GM21528 (cell line): ENCODE measurements around the gene FOXK1.
A peak's percentile ranks its signal among the peaks of the same experiment; 100 is the strongest.

Source experiments
- ATAC-seq: cut with Tn5 transposase; IDR thresholded peaks from one replicate; pipeline ENCODE4 v1.9.1; 2021; ENCODE audit warnings: mild to moderate bottlenecking, moderate library complexity; ENCODE audit not compliant: unreplicated experiment, low FRiP score

Gene FOXK1

DNA sequence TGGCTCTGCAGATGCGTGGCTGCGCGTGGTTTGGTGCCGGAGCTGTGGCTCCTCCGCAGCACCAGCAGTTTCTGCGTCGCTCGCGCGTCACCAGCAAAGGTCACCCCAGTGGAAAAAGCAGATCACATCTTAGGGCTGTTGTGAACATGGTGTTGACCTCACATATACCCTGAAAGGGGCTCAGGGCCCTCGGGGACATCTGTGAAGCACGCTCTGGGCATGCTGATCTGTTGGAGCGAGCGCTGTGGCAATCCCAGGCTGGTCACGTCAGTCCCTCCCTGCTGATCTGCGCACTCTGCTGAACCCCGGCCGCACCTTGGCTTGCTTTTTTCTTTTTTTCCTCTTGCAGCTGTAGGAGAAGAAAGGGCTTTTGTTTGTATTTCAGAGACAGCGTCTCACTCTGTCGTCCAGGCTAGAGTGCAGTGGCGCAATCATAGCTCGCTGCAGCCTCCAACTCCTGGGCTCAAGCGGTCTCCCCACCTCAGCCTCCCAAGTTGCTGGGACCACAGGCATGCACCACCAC is 60.0 kb downstream of the FOXK1 start:
- no peak for ATAC-seq

DNA sequence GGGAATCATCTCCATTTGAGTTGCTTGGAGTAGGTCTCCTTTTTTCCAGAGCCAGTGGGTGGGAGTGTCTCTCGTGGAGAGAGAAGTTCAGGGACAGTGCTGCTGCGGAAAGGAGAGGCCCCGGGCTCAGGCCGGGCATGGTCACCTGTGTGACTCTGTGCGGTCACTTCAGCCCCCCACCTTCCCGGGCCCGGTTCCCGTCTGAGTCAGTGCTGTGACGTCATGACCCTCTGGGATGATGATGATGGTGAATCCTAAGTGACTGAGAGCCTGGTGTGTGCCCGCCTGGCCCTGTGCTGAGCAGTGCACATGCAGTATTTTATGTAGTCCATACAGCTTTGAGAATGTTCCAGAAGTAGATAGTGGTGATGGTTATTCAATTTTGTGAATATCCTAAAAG is 60.8 kb downstream of the FOXK1 start:
- ATAC-seq, result no peak

DNA sequence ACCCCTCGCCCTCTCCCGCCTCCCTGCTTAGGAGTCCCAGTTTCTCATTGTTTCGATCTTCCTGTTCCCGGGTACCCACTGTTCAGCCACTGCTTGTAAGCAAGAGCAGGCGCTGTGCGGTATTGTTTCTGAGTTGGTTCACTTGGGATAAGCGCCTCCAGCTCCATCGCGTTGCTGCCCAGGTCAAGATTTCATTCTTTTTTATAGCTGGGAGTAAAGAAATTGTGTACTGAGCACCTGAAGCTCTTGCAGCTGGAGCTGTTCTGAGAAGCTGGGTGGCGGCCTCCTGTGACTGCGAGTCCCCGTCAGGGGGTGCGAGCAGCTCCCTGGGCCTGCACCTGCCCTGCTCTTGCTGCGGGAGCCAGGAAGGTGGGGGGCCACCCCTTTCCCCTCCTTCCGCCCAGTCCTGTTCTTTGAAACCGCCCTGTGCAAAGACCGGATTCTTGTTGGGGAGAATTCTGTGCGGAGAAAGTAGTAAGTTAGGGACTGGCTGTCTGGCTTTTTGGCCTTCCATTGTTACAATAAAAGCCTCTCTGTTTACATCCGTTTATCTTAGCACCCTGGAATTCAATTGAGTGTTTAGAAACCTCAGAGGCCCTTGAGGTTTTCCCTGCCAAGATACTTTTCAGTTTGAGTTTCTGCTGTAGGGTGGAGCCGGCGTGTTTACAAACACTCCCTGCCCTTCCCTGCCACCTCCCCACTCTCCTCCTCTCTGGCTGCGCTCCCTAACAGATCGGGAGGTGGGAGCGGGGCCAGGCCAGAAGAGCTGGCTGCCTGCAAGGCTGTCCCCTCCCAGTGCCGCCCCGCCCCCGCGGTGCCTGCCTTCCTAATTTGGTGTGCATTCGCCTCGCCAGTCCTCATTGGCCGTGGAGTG is 62.5 kb downstream of the FOXK1 start:
- ATAC-seq, result peak; percentile 77

DNA sequence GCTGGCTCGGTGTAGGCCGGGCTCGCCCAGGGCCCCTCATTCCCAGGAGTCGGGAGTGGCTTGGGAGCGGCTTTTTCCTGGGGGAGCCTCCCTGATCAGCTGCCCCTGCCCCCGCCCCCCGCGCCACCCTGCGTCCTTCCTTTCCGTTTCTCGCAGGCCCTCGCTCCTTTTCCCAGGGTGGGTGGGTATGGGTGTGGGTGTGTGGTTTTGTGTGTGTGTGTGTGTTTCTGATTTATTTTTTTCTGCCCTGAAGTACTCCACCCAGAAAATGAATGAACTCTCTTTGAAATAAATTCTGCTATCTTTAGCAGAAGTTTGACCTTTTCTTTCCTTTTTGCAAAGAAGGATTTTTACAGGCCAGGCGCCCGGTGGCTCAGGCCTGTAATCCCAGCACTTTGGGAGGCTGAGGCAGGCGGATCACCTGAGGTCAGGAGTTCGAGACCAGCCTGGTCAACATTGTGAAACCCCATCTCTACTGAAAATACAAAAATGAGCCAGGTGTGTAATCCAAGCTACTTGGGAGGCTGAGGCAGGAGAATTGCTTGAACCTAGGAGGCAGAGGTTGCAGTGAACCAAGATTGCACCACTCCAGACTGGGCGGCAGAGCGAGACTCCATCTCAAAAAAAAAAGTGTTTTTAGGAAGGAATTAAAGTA is 63.3 kb downstream of the FOXK1 start:
- peak; percentile 36 for ATAC-seq

DNA sequence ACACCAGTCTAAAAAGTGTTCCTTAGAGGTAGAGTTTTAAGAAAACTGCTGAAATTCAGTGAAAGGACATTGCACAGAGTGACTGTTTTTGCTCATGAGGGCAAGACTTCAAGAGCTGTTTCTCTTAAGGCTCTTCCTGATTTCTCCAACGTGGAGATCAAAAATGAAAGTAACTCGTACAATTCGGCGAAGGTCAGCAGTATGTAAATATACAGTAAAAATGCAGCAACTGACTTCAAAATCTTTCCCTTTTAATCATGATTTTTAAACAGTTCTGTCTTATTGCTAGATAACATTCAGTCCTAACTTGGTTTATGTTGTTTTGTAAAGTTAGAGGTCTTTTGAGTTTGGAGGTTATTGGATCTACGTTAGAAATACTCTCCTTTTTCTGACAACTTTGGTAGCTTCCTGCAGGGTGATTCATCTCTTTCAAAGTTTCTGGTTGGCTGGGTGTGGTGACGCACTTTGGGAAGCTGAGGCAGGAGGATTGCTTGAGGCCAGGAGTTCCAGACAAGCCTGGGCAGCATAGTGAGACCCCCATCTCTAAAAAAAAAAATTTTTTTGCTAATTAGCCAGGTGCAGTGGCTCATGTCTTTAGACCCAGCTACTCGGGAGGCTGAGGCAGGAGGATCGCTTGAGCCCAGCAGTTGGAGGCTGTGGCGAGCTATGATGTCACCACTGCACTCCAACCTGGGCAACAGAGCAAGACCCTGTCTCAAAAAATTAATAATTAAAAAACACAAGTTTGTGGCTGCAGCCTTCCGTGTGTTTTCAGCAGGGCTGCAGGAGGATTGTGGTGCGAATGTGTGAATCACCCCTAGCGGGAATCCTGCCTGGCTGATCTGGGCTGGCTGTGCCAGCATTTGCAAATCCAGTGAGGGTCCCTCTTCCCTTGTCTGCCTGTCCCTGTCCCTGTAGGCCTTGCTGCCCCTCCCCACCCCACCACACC is 64.2 kb downstream of the FOXK1 start:
- peak; percentile 36 for ATAC-seq

DNA sequence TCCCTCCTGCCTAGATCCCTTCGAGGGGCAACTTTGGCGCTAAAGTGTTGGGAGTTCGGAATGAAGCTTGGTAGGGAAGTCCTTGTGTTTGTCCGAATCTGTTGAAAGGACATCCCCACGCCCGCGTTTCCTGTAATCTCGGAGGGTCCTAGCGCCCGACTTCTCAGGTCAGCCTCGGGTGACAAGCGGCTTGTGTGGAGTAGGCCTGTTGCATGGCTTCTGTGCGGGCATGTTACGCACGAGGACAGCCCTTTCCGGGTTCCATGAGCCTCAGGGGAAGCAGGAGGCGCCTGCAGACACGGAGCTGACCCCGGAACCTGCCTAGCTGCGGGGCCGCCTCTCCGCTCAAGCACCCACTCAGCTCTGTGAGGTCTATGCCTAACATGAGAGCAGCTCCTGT is 64.9 kb downstream of the FOXK1 start:
- no peak for ATAC-seq

DNA sequence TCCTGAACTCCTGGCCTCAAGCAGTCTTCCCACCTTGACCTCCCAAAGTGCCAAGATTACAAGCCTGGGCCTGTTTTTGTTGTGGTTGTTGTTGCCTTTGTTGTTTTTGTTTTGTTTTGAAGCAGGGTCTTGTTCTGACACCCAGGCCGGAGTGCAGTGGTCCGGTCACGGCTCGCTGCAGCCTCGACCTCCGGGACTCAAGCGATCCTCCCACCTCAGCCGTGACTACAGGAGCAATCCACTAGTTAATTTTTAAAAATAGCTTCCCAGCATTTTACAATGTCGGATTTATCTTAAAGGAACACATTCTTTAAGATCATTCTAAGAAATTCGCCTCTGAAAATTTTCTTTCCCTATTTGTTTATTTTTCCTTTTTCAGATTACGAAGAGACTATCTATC is 65.7 kb downstream of the FOXK1 start:
- ATAC-seq, result no peak

DNA sequence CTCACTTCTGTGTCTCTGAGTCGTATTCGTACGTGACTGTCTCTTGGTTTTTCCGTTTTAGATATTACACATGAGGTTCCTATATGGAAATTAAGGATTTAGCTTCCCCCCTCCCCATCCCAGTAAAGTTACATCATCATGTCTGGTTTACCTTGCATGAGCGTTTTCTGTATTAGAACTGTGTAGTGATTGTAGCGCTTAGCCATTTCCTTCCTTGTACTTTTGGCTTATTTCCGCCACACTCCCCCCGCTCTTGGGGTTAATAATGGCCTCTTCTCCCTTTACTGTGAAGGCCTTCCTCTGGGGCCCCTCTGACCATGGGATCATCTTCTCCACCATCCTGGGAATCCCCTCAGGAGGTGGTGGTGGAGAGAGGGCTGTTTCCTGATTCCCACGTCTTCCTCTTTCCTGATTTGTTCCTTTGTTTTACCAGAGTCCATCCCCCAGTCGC is 66.2 kb downstream of the FOXK1 start:
- no peak for ATAC-seq

DNA sequence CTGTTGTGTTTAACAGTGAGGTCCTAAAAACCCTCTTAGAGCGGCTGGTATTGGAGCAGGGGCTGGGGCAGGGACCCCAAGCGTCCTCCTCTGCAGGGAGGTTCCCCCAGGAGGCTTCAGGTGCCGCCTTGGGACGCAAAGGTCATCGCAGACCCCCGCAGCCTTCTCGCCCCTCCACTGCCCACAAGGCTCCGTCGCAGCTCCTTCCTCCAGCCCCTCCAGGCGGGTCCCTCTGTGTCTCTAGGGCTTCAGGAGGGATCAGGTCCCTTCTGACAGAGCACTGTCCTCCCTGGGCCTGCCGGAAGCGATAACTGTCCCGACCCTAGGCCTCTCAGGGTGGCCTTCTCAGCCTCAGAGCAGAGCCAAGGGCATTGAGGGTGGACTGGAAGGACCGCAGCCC is 67.3 kb downstream of the FOXK1 start:
- ATAC-seq, result no peak

DNA sequence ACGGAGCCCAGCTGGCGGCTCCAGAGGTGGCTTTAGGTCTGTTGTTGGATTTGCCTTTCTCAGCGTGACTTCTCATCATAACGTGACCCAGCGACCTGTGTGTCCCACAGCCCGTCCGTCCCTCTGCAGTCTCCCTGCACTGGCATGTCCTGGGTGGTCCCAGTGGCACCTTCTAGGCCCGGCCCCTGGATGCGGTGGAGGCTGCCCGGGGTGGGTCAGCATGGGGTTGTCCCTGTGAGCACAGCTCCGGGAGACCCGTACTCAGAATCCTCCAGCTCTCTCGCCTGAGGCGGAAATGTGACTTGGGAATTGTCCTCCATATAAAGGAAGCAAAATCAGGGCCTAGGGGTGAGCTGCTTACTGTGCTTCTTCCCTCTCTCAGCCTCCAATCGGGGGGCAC is 67.7 kb downstream of the FOXK1 start:
- no peak for ATAC-seq

DNA sequence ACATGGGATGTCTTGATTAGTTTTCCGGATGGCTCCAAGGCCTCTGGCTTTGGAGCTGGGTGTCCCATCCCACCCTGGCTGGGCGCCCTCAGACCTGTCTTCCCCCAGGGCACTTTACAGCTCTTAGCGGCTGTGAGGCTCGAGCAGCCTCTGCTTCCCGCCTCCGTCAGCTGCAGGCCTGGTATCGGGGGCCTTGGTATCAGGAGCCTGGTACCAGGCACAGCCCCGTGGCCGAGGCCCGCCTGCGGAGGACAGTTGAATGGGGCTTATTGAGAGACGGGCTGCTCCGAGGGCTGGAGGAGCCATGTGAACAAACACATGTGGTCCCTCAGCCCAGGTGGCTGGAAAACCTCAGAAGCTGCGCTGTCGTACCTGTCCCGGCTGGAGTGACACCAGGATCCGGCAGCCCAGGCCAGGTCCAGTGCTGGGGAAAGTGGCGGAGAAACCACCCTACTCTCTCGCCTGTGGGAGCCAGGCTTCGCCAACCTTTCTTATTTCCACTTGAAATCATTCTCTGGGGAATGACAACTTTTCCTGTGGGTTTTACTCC is 69.4 kb downstream of the FOXK1 start:
- ATAC-seq, result no peak

DNA sequence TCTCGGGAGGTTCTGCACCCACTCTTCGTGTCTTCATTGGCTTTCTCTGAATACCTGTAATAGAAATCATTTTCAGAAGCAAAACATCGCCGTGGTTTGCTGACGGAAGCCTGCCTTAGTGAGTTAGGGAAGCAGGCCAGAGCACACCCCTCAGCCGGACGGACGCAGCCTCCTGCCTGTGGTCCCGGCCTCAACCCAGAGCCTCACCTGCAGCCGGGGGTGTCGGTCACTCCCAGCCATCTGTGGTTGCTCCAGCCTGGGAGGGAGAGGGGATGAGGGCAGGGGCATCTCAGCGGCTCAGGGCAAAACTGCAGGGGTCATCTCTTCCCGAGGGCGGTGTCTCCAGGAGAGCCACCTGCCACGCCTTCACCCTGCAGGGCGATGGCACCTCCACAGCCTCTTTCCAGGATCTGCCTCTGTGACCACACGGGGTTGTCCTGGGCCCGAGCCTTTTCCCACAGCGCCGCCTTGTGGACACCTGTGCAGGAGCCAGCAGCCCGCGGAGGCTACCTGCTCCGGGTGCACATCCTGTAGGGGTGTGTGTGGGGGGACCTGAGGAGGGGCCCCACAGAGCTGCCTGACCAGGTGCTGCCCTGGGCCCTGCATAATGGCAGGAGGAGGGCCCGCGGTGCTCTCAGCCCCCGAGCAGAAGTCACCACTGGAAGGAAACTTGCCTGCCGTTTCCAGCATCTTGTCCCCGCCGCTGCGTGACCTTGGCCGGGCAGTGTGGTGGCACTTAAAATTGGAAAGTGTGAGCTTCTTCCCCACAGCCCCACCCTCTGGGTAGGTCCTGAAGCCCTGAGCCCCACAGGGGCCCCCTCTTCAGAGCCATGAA is 71.7 kb downstream of the FOXK1 start:
- peak; percentile 75 for ATAC-seq

DNA sequence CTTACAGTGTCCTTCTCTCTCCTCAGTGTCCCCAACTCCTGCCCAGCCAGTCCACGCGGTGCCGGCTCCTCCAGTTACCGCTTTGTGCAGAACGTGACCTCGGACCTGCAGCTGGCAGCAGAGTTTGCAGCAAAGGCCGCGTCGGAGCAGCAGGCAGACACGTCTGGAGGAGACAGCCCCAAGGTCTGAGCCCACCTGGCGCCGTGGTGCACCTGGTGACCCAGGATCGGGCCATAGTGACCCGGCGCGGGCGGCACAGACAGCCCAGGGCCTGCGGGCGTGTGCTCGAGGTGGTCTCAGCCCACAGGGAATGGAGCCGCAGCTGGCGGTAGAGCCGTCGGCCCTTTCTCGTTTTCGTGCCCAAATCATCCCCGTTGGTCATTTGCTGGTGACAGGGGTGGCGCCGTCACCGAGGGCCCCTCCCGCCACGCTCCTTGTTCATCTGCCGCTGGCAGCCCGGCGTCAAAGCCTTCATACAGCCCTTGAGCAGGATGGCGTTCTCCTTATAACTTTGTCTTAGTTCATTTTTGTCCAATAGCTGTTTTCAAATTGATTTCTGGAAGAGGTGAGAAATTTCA is 72.4 kb downstream of the FOXK1 start:
- no peak for ATAC-seq

DNA sequence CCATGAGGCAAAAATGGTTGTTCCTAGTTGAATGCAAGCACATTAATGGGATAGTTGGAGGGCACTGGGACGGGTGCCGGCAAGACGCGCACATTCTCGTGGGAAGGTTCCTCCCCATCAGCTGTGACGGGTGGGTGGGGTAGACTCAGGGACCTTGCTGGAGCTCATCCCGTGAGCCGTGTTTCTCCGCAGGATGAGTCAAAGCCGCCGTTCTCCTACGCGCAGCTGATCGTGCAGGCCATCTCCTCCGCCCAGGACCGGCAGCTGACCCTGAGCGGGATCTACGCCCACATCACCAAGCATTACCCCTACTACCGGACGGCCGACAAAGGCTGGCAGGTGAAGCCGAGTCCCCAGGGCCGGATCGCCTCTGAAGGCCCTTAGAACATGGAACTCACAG is 73.0 kb downstream of the FOXK1 start:
- no peak for ATAC-seq

DNA sequence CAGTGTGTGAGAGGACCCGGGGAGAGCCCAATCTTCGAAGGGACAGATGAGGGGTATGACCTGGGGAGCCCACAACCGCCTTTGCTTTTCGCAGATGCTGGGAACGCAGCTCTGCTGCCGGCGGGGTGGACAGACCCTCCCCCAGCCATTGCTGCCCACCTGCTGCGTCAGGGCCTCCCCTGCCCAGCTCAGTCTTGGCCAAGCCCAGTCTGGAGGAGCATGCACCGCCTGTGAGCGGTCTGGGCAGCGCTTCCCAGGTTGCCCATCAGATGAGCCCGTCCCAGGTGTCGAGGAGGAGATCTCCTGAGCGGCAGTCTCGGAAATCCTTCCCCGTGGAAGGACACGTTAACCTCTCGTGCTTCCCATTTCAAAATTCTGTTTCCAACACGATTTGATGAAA is 76.0 kb downstream of the FOXK1 start:
- ATAC-seq, result no peak

DNA sequence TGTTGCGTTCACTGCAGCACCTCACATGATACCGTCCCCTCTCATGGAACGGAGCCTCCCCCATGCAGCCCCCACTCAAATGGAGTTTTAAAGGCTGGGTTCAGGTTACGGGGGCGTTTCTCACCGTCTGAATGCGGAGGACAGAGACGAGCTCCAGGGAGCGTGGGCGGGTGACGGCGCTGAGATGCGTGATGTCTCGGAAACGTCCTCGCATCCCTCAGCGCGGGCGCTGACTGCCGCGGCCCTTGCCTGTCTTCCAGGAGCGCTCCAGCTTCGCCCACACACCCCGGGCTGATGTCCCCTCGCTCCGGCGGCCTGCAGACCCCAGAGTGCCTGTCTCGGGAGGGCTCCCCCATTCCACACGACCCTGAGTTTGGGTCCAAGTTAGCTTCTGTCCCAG is 76.7 kb downstream of the FOXK1 start:
- no peak for ATAC-seq

DNA sequence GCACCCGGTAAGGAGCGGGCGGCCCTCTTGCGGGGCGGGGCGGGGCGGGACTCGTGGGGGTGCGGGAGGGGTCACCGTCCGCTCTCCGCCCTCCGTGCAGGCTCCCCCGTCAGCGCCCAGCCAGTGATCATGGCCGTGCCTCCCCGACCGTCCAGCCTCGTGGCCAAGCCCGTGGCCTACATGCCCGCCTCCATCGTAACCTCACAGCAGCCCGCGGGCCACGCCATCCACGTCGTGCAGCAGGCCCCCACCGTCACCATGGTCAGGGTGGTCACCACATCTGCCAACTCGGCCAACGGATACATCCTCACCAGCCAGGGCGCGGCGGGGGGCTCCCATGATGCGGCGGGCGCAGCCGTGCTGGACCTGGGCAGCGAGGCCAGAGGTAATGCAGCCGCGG is 77.1 kb downstream of the FOXK1 start:
- no peak for ATAC-seq

DNA sequence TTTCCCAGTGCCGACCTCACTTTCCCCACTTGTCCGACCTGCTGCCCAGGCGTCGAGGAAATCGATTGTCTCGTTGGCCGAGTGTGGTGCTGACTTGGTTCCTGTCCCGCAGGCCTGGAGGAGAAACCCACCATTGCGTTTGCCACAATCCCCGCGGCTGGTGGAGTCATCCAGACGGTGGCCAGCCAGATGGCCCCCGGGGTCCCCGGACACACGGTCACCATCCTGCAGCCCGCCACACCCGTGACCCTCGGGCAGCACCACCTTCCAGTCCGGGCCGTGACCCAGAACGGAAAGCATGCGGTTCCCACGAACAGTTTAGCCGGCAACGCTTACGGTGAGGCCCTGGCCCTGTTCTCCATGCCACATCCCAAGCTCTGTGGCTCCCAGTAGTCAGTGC is 78.9 kb downstream of the FOXK1 start:
- ATAC-seq, result no peak
